Left lung (tissue), 10 donors: ENCODE results near the gene LAMP5. TPM values are rescaled to one million over a fixed set of nuclear protein-coding genes. Genes with fewer than 3 reads are reported as not detected.
A peak's percentile ranks its signal among the peaks of the same experiment; 100 is the strongest.

Source experiments
- ATAC-seq: fragments of 200-7000 bp; cut with Tn5 transposase; one replicate; pipeline ENCODE4 v1.9.1; 2020; ENCODE audit warnings: moderate library complexity
- DNase-seq, 4 donors: peaks; one replicate each; pipeline ENCODE4 v3.0.0-alpha.2; 2013 to 2020
- H3K27ac ChIP-seq, 2 donors: fragments of 200-600 bp; sonication (generic) in 1 of 2; one replicate each; pipeline versions ENCODE4 v1.5.0 to v1.8.0; 2020 to 2021
- H3K27me3 ChIP-seq, 2 donors: fragments of 200-600 bp; sonication (generic) in 1 of 2; one replicate each; pipeline versions ENCODE4 v1.5.0 to v1.8.0; 2020 to 2021
- H3K36me3 ChIP-seq, 2 donors: fragments of 200-600 bp; sonication (generic) in 1 of 2; one replicate each; pipeline versions ENCODE4 v1.5.0 to v1.8.0; 2020 to 2021
- H3K4me1 ChIP-seq, 2 donors: fragments of 200-600 bp; one replicate each; pipeline ENCODE4 v1.8.0; 2021
- H3K4me3 ChIP-seq, 2 donors: fragments of 200-600 bp; sonication (generic) in 1 of 2; one replicate each; pipeline versions ENCODE4 v1.5.0 to v1.8.0; 2020 to 2021; ENCODE audit warnings: mild to moderate bottlenecking in 1 of 2
- H3K9me3 ChIP-seq, 2 donors: fragments of 200-600 bp; sonication (generic) in 1 of 2; one replicate each; pipeline versions ENCODE4 v1.5.0 to v1.8.0; 2020 to 2021
- CTCF ChIP-seq, 2 donors: fragments of 200-600 bp; sonication (generic) in 1 of 2; IDR thresholded peaks; one replicate each; pipeline versions ENCODE4 v1.5.0 to v1.8.0; 2021; ENCODE audit warnings: antibody characterized with exemption in 2 of 2
- intact Hi-C, 2 donors: fragments of 100-400 bp; cut with DNase I; formaldehyde crosslinking; loops; one replicate each; pipeline versions ENCODE4 v1.11.2 to v1.14.2; 2022
- polyA plus RNA-seq, 6 donors: library from polyadenylated mRNA; unstranded; fragments of 120-200 nt; gene quantifications; one replicate each; pipeline ENCODE4 v1.2.1, GENCODE V29; 2013; ENCODE audit not compliant: insufficient read length in 6 of 6
- total RNA-seq, 2 donors: library from RNA; stranded (reverse); fragmentation: NEBNext Ultra II Directional; extraction: Animal tissue kit (Norgen Biotek cat#: 25700); gene quantifications; one replicate each; pipeline ENCODE4 v1.2.1, GENCODE V29; 2021
- donor health status: DM: no; HTN: yes; CAD: no.
- donor health status: DM: no; HTN: no; CAD: no.

Gene LAMP5
- total and polyA plus RNA-seq, 8 donors, result 0.47 to 5.3 (median 1.9) TPM

- intact Hi-C loops, result no loop called here
- H3K27ac ChIP-seq, result no peak overlapping the region
- TF ChIP-seq CTCF (IDR thresholded peaks at IDR 0.05), result no peak
- no peaks in the 10 kb centered on the region for H3K9me3 ChIP-seq
- ATAC-seq (no peak), DNase-seq (no peak)
- peaks cover 8 to 16% of the 10 kb centered on the region in 2 donors for H3K4me1 ChIP-seq
- H3K36me3 ChIP-seq, result no peaks in the 10 kb centered on the region
- H3K27me3 ChIP-seq, result peaks cover 34 to 40% of the 10 kb centered on the region in 2 donors
- H3K4me3 ChIP-seq, result no peak overlapping the region
Observed at GRCh38 chr20:9503526-9504245, 10.7 kb upstream of the LAMP5 start.

GRCh38 chr20:9506280-9506821, 8.0 kb upstream of the LAMP5 start:
- Histone ChIP-seq H3K9me3 (no peaks in the 10 kb centered on the region), H3K36me3 (no peaks in the 10 kb centered on the region), H3K27me3 (peaks cover 46 to 66% of the 10 kb centered on the region in 2 donors), H3K4me3 (no peak overlapping the region), H3K27ac (no peak overlapping the region), H3K4me1 (peaks cover 8 to 16% of the 10 kb centered on the region in 2 donors)
- ATAC-seq (no peak), DNase-seq (peak in 1 of 4 donors; percentile 74)
- TF ChIP-seq CTCF (IDR thresholded peaks at IDR 0.05), result no peak
- intact Hi-C loops, result no loop called here

GRCh38 chr20:9506964-9507369, 7.4 kb upstream of the LAMP5 start:
- H3K4me3 ChIP-seq, result no peak overlapping the region
- DNase-seq (peak in 1 of 4 donors; percentile 79), ATAC-seq (no peak)
- H3K27ac ChIP-seq, result no peak overlapping the region
- H3K9me3 ChIP-seq, result no peaks in the 10 kb centered on the region
- intact Hi-C loops, result no loop called here
- no peak for TF ChIP-seq CTCF (IDR thresholded peaks at IDR 0.05)
- peaks cover 8 to 16% of the 10 kb centered on the region in 2 donors for H3K4me1 ChIP-seq
- peaks cover 46 to 72% of the 10 kb centered on the region in 2 donors for H3K27me3 ChIP-seq
- no peaks in the 10 kb centered on the region for H3K36me3 ChIP-seq

- peaks cover 50 to 78% of the 10 kb centered on the region in 2 donors for H3K27me3 ChIP-seq
- ATAC-seq (no peak), DNase-seq (peak in 1 of 4 donors; percentile 76)
- H3K36me3 ChIP-seq, result no peaks in the 10 kb centered on the region
- TF ChIP-seq CTCF (IDR thresholded peaks at IDR 0.05), result no peak
- no peak overlapping the region for H3K27ac ChIP-seq
- H3K9me3 ChIP-seq, result no peaks in the 10 kb centered on the region
- H3K4me3 ChIP-seq, result no peak overlapping the region
- intact Hi-C loops, result no loop called here
- peaks cover 8 to 16% of the 10 kb centered on the region in 2 donors for H3K4me1 ChIP-seq
Observed at GRCh38 chr20:9507544-9508239, 6.7 kb upstream of the LAMP5 start.

- no peak overlapping the region for H3K27ac ChIP-seq
- no peak overlapping the region for H3K4me3 ChIP-seq
- ATAC-seq, result no peak
- no peaks in the 10 kb centered on the region for H3K9me3 ChIP-seq
- peaks cover 54 to 83% of the 10 kb centered on the region in 2 donors for H3K27me3 ChIP-seq
- DNase-seq, result peak in 1 of 4 donors; percentile 54
- H3K36me3 ChIP-seq, result no peaks in the 10 kb centered on the region
- TF ChIP-seq CTCF (IDR thresholded peaks at IDR 0.05), result no peak
- intact Hi-C loops, result no loop called here
- peaks cover 8 to 16% of the 10 kb centered on the region in 2 donors for H3K4me1 ChIP-seq
Observed at GRCh38 chr20:9508240-9508661, 6.1 kb upstream of the LAMP5 start.
